ENCODE data around the gene WDFY4.

The WDFY4 gene

DNA sequence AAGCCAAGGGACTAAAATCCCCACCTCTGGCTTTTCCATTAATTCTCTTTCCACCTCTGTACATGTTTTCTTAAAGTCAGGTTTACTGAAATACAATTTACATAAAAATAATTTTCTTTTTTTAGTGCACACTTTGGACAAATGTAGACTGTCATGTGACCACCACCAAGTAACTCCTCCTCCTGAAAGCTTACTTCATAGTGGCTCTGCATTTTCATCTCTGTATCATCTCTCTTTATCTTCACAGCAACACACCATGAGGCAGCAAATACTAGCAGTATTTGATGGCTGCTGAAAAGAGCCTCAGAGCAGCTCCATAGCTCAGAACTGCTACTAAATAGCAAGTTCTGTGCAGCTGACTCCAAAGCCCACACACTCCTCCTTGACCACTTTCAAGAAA, 17.3 kb downstream of the WDFY4 start (continued):
- TF ChIP-seq ISL1 (CRISPR knock-in tag; IDR thresholded peaks at IDR 0.05) (no peak), TOX (CRISPR knock-in tag; IDR thresholded peaks at IDR 0.05; ENCODE audit: borderline replicate concordance) (no peak), ZFP30 (CRISPR knock-in tag; IDR thresholded peaks at IDR 0.05) (no peak), TSHZ2 (CRISPR knock-in tag; IDR thresholded peaks at IDR 0.05) (no peak), PPARA (CRISPR knock-in tag; IDR thresholded peaks at IDR 0.05; ENCODE audit: borderline replicate concordance) (no peak)

GRCh38 chr10:48703531-48704122, 19.0 kb downstream of the WDFY4 start:
- ATAC-seq, result no peak
- no peak for TF ChIP-seq ESRRG (CRISPR knock-in tag; IDR thresholded peaks at IDR 0.05)
- no peak for TF ChIP-seq ISL1 (CRISPR knock-in tag; IDR thresholded peaks at IDR 0.05)
- no peak for TF ChIP-seq BACH2 (CRISPR knock-in tag; IDR thresholded peaks at IDR 0.05; ENCODE audit: borderline replicate concordance)
- TF ChIP-seq GLIS3 (CRISPR knock-in tag; IDR thresholded peaks at IDR 0.05), result no peak
- TF ChIP-seq, protein P1, sequence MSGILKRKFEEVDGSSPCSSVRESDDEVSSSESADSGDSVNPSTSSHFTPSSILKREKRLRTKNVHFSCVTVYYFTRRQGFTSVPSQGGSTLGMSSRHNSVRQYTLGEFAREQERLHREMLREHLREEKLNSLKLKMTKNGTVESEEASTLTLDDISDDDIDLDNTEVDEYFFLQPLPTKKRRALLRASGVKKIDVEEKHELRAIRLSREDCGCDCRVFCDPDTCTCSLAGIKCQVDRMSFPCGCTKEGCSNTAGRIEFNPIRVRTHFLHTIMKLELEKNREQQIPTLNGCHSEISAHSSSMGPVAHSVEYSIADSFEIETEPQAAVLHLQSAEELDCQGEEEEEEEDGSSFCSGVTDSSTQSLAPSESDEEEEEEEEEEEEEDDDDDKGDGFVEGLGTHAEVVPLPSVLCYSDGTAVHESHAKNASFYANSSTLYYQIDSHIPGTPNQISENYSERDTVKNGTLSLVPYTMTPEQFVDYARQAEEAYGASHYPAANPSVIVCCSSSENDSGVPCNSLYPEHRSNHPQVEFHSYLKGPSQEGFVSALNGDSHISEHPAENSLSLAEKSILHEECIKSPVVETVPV (CRISPR knock-in tag; IDR thresholded peaks at IDR 0.05), result no peak
- TF ChIP-seq, protein P2, sequence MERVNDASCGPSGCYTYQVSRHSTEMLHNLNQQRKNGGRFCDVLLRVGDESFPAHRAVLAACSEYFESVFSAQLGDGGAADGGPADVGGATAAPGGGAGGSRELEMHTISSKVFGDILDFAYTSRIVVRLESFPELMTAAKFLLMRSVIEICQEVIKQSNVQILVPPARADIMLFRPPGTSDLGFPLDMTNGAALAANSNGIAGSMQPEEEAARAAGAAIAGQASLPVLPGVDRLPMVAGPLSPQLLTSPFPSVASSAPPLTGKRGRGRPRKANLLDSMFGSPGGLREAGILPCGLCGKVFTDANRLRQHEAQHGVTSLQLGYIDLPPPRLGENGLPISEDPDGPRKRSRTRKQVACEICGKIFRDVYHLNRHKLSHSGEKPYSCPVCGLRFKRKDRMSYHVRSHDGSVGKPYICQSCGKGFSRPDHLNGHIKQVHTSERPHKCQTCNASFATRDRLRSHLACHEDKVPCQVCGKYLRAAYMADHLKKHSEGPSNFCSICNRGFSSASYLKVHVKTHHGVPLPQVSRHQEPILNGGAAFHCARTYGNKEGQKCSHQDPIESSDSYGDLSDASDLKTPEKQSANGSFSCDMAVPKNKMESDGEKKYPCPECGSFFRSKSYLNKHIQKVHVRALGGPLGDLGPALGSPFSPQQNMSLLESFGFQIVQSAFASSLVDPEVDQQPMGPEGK (CRISPR knock-in tag; IDR thresholded peaks at IDR 0.05; ENCODE audit: borderline replicate concordance), result no peak
- no peak for TF ChIP-seq TOX (CRISPR knock-in tag; IDR thresholded peaks at IDR 0.05; ENCODE audit: borderline replicate concordance)
- TF ChIP-seq ARNTL (CRISPR knock-in tag; IDR thresholded peaks at IDR 0.05; ENCODE audit: borderline replicate concordance, low read depth), result no peak
- TF ChIP-seq OSR1 (CRISPR knock-in tag; IDR thresholded peaks at IDR 0.05), result no peak
- no peak for TF ChIP-seq RARB (CRISPR knock-in tag; IDR thresholded peaks at IDR 0.05)
- no peak for TF ChIP-seq PPARA (CRISPR knock-in tag; IDR thresholded peaks at IDR 0.05; ENCODE audit: borderline replicate concordance)
- TF ChIP-seq ZNF565 (CRISPR knock-in tag; conservative IDR thresholded peaks at IDR 0.05; ENCODE audit: low read depth), result no peak
- no peak for TF ChIP-seq POU6F1 (CRISPR knock-in tag; IDR thresholded peaks at IDR 0.05; ENCODE audit: borderline replicate concordance, low read depth)
- no peak for TF ChIP-seq CSDC2 (CRISPR knock-in tag; IDR thresholded peaks at IDR 0.05)
- TF ChIP-seq ZFP3 (CRISPR knock-in tag; IDR thresholded peaks at IDR 0.05), result no peak
- no peak for TF ChIP-seq ZC3H10 (CRISPR knock-in tag; IDR thresholded peaks at IDR 0.05)
- no peak for TF ChIP-seq SNAI2 (CRISPR knock-in tag; IDR thresholded peaks at IDR 0.05)
- TF ChIP-seq TCF4 (CRISPR knock-in tag; IDR thresholded peaks at IDR 0.05; ENCODE audit: borderline replicate concordance), result no peak

DNA sequence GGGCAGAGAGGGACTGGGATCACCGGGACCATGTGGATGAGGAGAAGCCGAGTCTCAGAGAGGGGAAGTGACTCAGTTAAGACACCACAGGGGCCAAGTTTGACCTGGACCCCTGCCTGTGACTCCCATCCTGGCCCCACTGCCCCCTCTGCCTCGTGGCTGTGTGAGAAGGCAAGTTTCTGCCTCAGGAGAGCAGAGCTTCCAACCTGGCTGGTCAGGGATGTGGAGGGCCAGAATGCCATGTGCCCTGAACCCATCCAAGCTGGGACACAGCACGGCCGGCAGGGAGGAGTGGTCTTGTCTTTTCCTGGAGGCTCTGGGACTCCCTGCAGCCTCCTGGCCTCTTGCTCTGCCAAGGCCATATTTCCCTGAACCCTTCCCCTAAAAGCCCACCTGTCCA, 19.5 kb downstream of the WDFY4 start:
- TF ChIP-seq BACH2 (CRISPR knock-in tag; IDR thresholded peaks at IDR 0.05; ENCODE audit: borderline replicate concordance) (no peak), TSHZ2 (CRISPR knock-in tag; IDR thresholded peaks at IDR 0.05) (no peak), OSR1 (CRISPR knock-in tag; IDR thresholded peaks at IDR 0.05) (no peak), ESRRG (CRISPR knock-in tag; IDR thresholded peaks at IDR 0.05) (no peak), CREB5 (CRISPR knock-in tag; IDR thresholded peaks at IDR 0.05; ENCODE audit: low read depth) (no peak), ZNF565 (CRISPR knock-in tag; conservative IDR thresholded peaks at IDR 0.05; ENCODE audit: low read depth) (no peak), POU6F1 (CRISPR knock-in tag; IDR thresholded peaks at IDR 0.05; ENCODE audit: borderline replicate concordance, low read depth) (no peak), PPARA (CRISPR knock-in tag; IDR thresholded peaks at IDR 0.05; ENCODE audit: borderline replicate concordance) (no peak), RARB (CRISPR knock-in tag; IDR thresholded peaks at IDR 0.05) (no peak), ZNF8 (CRISPR knock-in tag; IDR thresholded peaks at IDR 0.05) (no peak), TOX (CRISPR knock-in tag; IDR thresholded peaks at IDR 0.05; ENCODE audit: borderline replicate concordance) (no peak), TCF4 (CRISPR knock-in tag; IDR thresholded peaks at IDR 0.05; ENCODE audit: borderline replicate concordance) (no peak), ARNTL (CRISPR knock-in tag; IDR thresholded peaks at IDR 0.05; ENCODE audit: borderline replicate concordance, low read depth) (no peak), ZFP3 (CRISPR knock-in tag; IDR thresholded peaks at IDR 0.05) (no peak)
- ATAC-seq, result no peak
